Naive thymus-derived CD8-positive, alpha-beta T cell (primary cell): ENCODE measurements around the gene RNF130. TPM values are rescaled to one million over a fixed set of nuclear protein-coding genes. Genes with fewer than 3 reads are reported as not detected.

Source experiments
- ATAC-seq, 2 donors: fragments of 150-1000 bp; cut with Tn5 transposase in 1 of 2; sonication (Bioruptor Pico), chemical (Tn5 transposase) in 1 of 2; 1 replicate in 1 of 2; 2 replicates in 1 of 2; pipeline ENCODE4 v1.10.0; 2021; ENCODE audit warnings: mild to moderate bottlenecking in 2 of 2, moderate library complexity in 2 of 2
- POLR2A ChIA-PET: fragments of 350-600 bp; sonication (Branson Sonifier 250); formaldehyde crosslinking; loops from one replicate; lab custom pipeline; 2021; ENCODE audit warnings: antibody characterized with exemption; lab: Charles Lee
- DNase-seq, 10 donors: peaks; one replicate each; pipeline versions ENCODE4 v3.0.0 to v3.0.0-alpha.2; 2020 to 2022
- H3K27ac Mint-ChIP-seq, 10 donors: one replicate each; pipeline ENCODE4 v1.8.0; 2020 to 2022; ENCODE audit warnings: mild to moderate bottlenecking in 10 of 10, mixed read lengths in 10 of 10, moderate library complexity in 4 of 10, inconsistent platforms in 1 of 10
- H3K27me3 Mint-ChIP-seq, 5 donors: one replicate each; pipeline ENCODE4 v1.8.0; 2021 to 2022; ENCODE audit warnings: mixed read lengths in 5 of 5
- H3K36me3 Mint-ChIP-seq, 3 donors: one replicate each; pipeline ENCODE4 v1.8.0; 2020 to 2022; ENCODE audit warnings: mixed read lengths in 3 of 3, mild to moderate bottlenecking in 2 of 3, inconsistent platforms in 1 of 3
- H3K4me1 Mint-ChIP-seq, 4 donors: one replicate each; pipeline ENCODE4 v1.8.0; 2021 to 2022; ENCODE audit warnings: mixed read lengths in 4 of 4
- H3K4me3 Mint-ChIP-seq, 10 donors: one replicate each; pipeline ENCODE4 v1.8.0; 2020 to 2022; ENCODE audit warnings: mild to moderate bottlenecking in 10 of 10, mixed read lengths in 10 of 10, moderate library complexity in 6 of 10, inconsistent platforms in 1 of 10
- H3K9me3 Mint-ChIP-seq, 9 donors: one replicate each; pipeline ENCODE4 v1.8.0; 2020 to 2022; ENCODE audit warnings: mixed read lengths in 9 of 9, mild to moderate bottlenecking in 3 of 9, inconsistent platforms in 1 of 9, moderate library complexity in 1 of 9
- polyA plus RNA-seq, 3 donors: library from polyadenylated mRNA; unstranded; fragments of 300-500 nt; fragmentation: Illumina TruSeq; gene quantifications; one replicate each; pipeline ENCODE4 v1.2.3, GENCODE V29; 2021
- total RNA-seq, 8 experiments: library from RNA in 2 of 8; stranded (reverse) in 2 of 8; gene quantifications; one replicate each; pipeline ENCODE4 v1.2.3 and lab custom pipeline; 2021 to 2026

RNF130 gene
- total and polyA plus RNA-seq, 5 experiments from 2014 or later = 17.8 to 24.2 (median 22.6) TPM

DNA sequence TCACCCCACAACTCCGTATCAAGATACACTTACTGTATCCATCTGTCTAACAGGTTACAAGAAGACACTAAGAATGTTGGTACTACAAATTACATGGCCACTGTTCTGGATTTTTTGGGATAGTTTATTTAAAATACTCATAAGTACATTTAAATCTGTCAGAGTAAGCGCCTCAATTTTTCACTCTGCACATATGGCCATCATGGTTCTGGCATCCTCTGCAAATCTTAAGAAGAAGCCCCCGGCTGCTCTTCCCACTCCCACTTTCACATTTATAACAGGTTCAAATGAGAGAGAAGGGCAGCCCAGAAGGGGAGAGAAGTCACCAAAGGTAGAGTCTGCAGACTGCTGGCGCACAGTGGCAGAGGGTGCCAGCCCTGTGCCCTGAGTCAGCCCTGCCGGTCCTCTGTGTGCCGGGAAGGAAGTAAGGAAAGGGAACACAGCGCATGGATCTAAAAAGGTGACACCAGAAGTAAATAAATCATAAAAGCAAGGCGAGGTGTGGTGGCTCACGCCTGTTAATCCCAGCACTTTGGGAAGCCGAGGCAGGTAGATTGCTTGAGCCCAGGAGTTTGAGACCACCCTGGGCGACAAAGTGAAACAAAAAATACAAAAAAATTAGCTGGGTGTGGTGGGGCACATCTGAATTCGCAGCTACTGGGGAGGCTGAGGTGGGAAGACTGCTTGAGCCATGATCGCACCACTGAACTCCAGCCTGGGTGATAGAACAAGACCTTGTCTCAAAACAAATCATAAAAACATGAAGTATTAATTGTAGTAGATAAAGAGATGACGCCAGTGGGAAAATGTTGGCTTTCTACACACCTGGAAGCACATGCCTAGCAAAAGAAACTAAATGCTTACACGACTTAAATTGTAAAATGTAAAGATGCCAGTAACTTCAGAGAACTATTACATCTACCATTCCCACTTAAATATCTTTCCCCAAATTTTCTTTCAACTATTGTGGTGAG, 30.0 kb downstream of the RNF130 start:
- DNase-seq (no peak), ATAC-seq (no peak)
- peak overlapping the region in 2 of 10 donors; percentile 26 to 54 for H3K27ac Mint-ChIP-seq
- peaks cover 2 to 13% (median 5%) of the 10 kb centered on the region in 9 donors for H3K9me3 Mint-ChIP-seq
- POLR2A ChIA-PET = no interaction called here
- no peaks in the 10 kb centered on the region for H3K27me3 Mint-ChIP-seq
- peaks cover 14 to 38% (median 35%) of the 10 kb centered on the region in 3 donors for H3K36me3 Mint-ChIP-seq
- peaks cover 0 to 6% (median 0%) of the 10 kb centered on the region in 4 donors for H3K4me1 Mint-ChIP-seq
- no peak overlapping the region for H3K4me3 Mint-ChIP-seq

DNA sequence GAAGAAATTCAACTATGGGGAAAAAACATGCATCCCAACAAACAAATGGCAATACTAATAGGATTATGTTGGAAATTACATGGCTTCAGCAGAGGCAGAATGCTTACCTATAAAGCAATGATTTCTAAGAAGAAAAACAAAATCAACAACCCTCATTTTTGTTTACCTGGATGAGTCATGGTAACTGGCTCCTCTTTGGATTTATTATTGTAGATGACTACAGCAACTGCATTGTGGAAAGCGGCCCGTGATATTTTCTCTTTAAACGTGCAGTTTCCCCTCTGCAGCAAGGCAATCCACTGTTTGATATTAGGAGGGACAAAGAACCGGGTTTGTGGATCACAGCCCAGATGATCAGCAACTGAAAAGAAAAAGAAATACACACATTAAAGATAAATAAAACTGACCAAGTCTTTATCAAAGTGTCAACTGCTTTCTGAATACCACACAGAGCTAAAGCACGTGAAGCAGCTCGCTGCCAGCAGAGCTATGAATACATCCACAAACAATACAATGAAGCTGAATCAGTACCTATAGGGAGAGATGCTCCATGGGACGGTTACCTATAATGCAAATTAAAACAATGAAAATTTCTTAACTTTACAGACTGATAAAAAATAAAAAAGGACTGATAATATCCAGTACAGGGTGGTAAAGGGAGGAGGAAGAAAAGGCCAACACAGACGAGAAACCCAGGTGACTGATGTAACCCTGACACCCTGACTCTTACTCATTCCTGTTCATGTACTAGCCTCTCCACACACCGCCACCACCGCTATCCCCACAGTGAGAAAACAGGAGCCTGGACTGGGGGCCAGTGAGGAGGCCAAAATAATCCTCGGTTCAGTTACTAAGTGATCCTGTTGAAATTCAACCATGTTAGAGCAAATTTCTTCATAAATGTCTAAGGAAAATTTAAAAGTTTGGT, 31.0 kb downstream of the RNF130 start:
- Mint-ChIP-seq H3K27ac (no peak overlapping the region), H3K36me3 (peaks cover 23 to 46% (median 44%) of the 10 kb centered on the region in 3 donors), H3K9me3 (peaks cover 7 to 23% (median 11%) of the 10 kb centered on the region in 9 donors), H3K27me3 (no peaks in the 10 kb centered on the region), H3K4me1 (peaks cover 0 to 6% (median 0%) of the 10 kb centered on the region in 4 donors), H3K4me3 (no peak overlapping the region)
- no peak for ATAC-seq
- POLR2A ChIA-PET = no interaction called here
- DNase-seq = no peak

DNA sequence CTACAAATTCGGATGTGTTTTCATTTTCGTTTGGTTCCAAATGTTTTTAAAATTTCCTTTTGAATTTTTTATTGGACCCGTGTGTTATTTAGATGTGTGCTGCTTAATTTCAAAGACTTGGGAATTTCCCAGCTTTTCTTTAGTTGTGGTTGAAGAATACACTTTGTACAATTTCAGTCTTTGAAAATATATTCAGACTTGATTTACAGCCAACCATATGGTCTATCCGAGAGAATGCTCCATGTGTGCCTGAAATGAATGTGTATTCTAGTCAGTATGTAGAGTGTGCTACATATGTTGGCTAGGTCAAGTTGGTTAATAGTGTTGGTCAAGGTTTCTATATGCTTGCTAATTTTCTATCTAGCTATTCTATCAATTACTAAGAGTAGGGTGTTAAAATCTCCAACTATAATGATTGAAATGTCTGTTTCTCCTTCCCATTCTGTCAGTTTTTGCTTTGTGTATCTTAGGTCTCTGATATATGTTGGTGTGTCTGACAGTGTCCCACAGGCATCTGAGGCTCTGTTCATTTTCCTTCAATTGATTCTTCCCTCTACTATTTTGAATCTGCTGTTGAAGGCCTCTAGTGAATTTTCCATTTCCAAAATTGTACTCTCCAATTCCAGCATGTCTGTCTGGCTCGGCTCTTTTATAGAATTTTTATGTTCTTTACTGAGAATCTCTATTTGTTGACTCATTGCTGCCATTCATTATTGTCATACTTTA, 36.2 kb downstream of the RNF130 start:
- ATAC-seq (no peak), DNase-seq (no peak)
- no peak overlapping the region for H3K4me3 Mint-ChIP-seq
- POLR2A ChIA-PET = no interaction called here
- H3K4me1 Mint-ChIP-seq = no peaks in the 10 kb centered on the region
- no peak overlapping the region for H3K27ac Mint-ChIP-seq
- peaks cover 11 to 29% (median 17%) of the 10 kb centered on the region in 9 donors for H3K9me3 Mint-ChIP-seq
- H3K27me3 Mint-ChIP-seq = no peaks in the 10 kb centered on the region
- H3K36me3 Mint-ChIP-seq = peaks cover 26 to 78% (median 74%) of the 10 kb centered on the region in 3 donors

DNA sequence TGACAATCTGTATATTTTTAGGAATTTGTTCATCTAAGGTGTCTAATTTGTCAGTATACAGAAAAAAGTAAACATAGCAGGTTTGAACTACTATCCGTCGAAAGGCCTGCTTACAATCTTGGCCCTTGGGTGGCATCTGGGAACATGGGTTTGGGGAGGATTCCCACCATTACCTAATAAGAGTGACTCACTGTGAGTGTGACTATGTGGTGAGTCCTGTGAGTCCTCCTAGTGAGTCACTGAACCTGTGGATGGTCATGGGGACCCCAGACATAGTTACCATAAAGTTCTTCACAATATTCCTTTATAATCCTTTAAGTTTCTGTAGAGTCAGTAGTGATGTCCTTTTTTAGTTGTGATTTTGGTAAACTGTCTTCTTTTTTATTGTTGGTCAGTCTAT, 37.0 kb downstream of the RNF130 start:
- POLR2A ChIA-PET = no interaction called here
- Mint-ChIP-seq H3K27me3 (no peaks in the 10 kb centered on the region), H3K27ac (no peak overlapping the region), H3K9me3 (peaks cover 11 to 29% (median 17%) of the 10 kb centered on the region in 9 donors), H3K36me3 (peaks cover 26 to 70% (median 66%) of the 10 kb centered on the region in 3 donors), H3K4me1 (no peaks in the 10 kb centered on the region), H3K4me3 (no peak overlapping the region)
- DNase-seq (no peak), ATAC-seq (no peak)

DNA sequence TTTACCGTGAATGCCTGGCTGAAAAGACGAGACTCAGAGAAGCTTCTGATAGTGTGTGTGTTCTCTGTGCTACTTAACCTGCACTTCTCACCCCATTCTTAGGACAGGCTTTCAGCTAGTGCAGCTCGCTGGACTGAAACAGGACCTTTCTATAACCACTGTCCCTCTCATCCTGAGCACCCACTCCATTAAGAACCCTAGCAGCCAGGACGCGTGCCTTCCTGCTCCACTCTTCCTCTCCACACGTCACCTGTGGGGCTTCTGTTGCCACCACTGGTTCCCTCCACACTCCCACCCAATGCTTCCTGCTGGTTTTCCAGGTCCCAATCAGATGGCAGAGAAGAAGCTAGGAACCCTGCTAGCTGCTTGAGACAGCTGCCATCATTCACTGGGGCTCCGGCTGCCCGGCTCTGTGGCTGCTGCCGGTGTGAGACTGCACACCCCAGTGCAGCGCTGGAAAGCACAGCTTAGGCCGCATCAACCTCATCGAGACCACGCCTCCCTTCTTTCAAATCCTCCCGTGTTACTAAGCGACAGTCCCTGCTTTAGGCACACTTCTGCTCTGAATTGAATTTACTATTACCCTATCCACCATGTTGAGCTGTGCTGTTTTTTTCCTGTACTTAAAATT, 44.0 kb downstream of the RNF130 start:
- H3K4me3 Mint-ChIP-seq = no peak overlapping the region
- ATAC-seq = no peak
- POLR2A ChIA-PET = interaction anchor here (0.5 kb wide), 1 partner anchor 63 kb away, joined by 3 read pairs; no protein-coding TSS in a partner anchor

DNA sequence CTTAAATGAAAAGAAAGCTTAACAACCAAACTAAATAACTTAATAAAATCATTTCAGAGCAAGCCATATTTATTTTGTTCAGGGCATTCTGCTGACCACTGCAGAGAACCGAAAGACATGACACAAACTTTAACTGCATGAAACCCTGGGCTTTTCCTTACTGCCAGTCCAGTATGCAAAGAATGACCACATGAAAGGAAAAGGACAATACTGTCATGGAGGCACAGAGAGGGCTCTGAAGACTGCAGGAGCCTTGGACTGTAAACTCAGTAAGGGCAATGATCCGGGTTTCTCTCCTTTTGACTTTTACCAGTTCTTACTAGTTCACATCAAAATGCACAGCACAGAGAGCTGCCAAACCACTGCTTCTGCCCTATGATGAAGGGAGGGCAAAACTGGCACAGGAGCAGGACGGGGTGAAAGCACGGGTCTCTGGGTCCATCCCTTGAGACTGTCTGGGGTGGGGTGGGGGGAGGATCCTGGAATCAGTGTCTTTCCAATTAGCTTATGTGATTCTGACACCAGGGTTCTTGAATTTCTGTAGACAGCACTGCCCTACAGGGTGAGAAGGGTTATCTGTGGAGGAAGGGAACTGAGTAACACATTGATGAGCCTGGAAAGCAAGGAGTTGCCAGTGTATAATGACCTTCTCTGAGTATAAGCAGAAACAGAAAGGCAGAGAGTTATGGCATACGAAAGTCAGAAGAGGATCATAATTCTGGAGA, 44.7 kb downstream of the RNF130 start:
- DNase-seq (no peak), ATAC-seq (no peak)
- POLR2A ChIA-PET = no interaction called here
- Mint-ChIP-seq H3K4me1 (peaks cover 0 to 6% (median 2%) of the 10 kb centered on the region in 4 donors), H3K36me3 (peaks cover 0 to 17% (median 7%) of the 10 kb centered on the region in 3 donors), H3K4me3 (no peak overlapping the region), H3K27me3 (no peaks in the 10 kb centered on the region), H3K9me3 (no peaks in the 10 kb centered on the region), H3K27ac (peak overlapping the region in 3 of 10 donors; percentile 1 to 17 (median 8))

More for the DNA sequence above, 44.0 kb downstream of the RNF130 start:
- Mint-ChIP-seq H3K9me3 (no peaks in the 10 kb centered on the region), H3K4me1 (peaks cover 0 to 6% (median 1%) of the 10 kb centered on the region in 4 donors), H3K27me3 (no peaks in the 10 kb centered on the region), H3K27ac (peak overlapping the region in 1 of 10 donors; percentile 1), H3K36me3 (peaks cover 0 to 21% (median 11%) of the 10 kb centered on the region in 3 donors)
- no peak for DNase-seq

DNA sequence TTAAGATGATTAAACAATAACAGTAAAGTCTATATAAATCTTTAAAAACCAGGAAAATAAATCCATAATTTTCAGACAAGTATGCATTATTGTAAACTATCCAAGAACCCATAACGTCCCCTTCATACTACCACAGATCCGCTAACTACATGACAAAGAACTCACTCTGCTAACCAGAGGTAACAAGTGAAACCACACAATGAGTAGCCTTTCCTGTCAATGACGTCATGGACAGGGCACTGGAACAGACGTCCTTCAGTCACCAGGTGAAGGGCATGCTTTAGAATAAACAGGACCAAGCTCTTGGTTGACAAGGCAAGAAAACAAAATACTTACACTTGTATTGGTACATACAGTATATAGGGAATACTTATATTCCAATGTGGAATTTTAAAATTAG, 45.2 kb downstream of the RNF130 start:
- Mint-ChIP-seq H3K4me3 (no peak overlapping the region), H3K9me3 (no peaks in the 10 kb centered on the region), H3K27me3 (no peaks in the 10 kb centered on the region), H3K36me3 (peaks cover 0 to 20% (median 10%) of the 10 kb centered on the region in 3 donors), H3K27ac (no peak overlapping the region), H3K4me1 (peaks cover 0 to 6% (median 2%) of the 10 kb centered on the region in 4 donors)
- ATAC-seq (no peak), DNase-seq (no peak)
- POLR2A ChIA-PET = no interaction called here

DNA sequence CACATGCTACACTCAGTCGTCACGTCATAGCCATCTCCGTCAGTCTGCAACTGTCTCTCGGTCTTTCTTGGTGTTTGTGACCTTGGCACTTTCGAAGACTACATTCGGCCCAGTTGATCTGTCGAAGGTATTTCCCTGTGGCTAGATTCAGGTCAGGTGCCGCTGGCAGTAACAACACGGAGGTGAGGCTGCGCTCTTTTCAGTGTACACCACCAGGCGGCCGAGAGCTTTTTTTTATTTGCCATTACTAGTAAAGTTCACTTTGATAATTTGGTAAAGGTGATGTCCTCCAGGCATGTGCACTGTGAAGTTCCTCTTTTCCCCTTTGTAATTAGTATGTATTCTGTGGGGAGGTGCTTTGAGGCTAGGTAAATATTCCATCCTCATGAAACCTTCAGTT, 49.7 kb downstream of the RNF130 start:
- no peaks in the 10 kb centered on the region for H3K27me3 Mint-ChIP-seq
- ATAC-seq = no peak
- H3K9me3 Mint-ChIP-seq = peaks cover 0 to 10% (median 0%) of the 10 kb centered on the region in 9 donors
- H3K36me3 Mint-ChIP-seq = peaks cover 8 to 43% (median 32%) of the 10 kb centered on the region in 3 donors
- H3K4me3 Mint-ChIP-seq = no peak overlapping the region
- POLR2A ChIA-PET = interaction anchor here (0.8 kb wide), 1 partner anchor 25 kb away, joined by 3 read pairs; no protein-coding TSS in a partner anchor
- no peak overlapping the region for H3K27ac Mint-ChIP-seq
- no peak for DNase-seq
- H3K4me1 Mint-ChIP-seq = peaks cover 0 to 6% (median 2%) of the 10 kb centered on the region in 4 donors

DNA sequence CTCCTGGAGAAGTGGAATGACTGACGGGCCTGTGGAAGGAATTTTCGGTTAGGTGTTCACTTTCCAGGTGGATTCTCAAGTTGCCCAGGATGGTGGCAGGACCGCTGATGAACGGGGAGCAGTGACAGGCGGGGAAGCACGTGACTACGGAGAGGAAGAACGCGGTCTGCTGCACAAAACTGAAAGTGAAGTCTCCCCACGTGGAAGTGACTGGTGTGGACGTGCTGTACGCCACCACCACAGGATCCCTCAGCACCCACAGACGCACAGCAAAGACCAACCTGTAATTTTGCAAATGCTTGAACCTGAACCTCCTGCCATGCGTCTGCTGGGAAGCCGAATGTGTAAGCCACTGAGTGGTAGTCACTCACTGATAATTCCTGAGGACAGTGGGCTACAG, 51.4 kb downstream of the RNF130 start:
- Mint-ChIP-seq H3K4me1 (peaks cover 0 to 3% (median 2%) of the 10 kb centered on the region in 4 donors), H3K4me3 (no peak overlapping the region), H3K36me3 (peaks cover 8 to 44% (median 33%) of the 10 kb centered on the region in 3 donors), H3K27me3 (no peaks in the 10 kb centered on the region), H3K9me3 (peaks cover 0 to 10% (median 0%) of the 10 kb centered on the region in 9 donors), H3K27ac (peak overlapping the region in 1 of 10 donors; percentile 19)
- DNase-seq (no peak), ATAC-seq (no peak)
- POLR2A ChIA-PET = no interaction called here

DNA sequence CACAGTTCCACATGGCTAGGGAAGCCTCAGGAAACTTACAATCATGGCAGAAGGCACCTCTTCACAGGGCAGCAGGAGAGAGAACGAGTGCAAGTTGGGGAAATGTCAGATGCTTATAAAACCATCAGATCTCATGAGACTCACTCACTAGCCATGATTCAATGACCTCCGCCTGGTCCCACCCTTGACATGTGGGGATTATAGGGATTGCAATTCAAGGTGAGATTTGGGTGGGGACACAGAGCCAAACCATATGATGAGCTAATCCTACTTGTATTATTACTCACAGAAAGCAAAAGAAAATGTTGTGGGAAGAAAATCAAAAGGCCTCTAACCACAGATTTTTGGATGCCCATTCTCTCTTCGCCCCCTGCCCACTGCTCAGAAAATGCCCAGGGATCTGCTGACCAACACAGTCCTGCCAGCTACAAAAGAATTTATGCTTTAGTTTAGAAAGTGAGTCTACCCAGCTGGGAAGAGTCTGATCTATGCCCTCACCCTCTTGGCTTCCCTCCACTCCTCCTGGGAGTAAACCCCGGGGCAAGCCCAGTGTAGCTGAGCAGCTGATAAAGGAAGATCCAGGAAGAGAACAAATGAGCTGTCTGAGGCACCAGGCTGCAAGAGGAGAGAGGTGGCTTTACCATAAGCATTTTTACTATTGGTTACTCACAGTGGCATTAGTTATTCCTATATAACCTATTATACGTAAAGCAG, 53.1 kb downstream of the RNF130 start:
- H3K4me3 Mint-ChIP-seq = no peak overlapping the region
- ATAC-seq (no peak), DNase-seq (no peak)
- H3K27me3 Mint-ChIP-seq = no peaks in the 10 kb centered on the region
- POLR2A ChIA-PET = interaction anchor here (0.6 to 0.7 kb wide), 3 partner anchors 46 to 622 kb away, joined by 4 to 6 read pairs (median 6); no protein-coding TSS in a partner anchor
- H3K4me1 Mint-ChIP-seq = peaks cover 0 to 3% (median under 1%) of the 10 kb centered on the region in 4 donors
- H3K9me3 Mint-ChIP-seq = peaks cover 0 to 10% (median 0%) of the 10 kb centered on the region in 9 donors
- H3K36me3 Mint-ChIP-seq = peaks cover 8 to 35% (median 28%) of the 10 kb centered on the region in 3 donors
- H3K27ac Mint-ChIP-seq = no peak overlapping the region
